ENCODE measurements around the gene CASQ1. TPM values are rescaled to one million over a fixed set of nuclear protein-coding genes. Genes with fewer than 3 reads are reported as not detected.

Gene CASQ1
- total RNA-seq, 2 donors from 2014 or later: 0.29 to 0.77 TPM

DNA sequence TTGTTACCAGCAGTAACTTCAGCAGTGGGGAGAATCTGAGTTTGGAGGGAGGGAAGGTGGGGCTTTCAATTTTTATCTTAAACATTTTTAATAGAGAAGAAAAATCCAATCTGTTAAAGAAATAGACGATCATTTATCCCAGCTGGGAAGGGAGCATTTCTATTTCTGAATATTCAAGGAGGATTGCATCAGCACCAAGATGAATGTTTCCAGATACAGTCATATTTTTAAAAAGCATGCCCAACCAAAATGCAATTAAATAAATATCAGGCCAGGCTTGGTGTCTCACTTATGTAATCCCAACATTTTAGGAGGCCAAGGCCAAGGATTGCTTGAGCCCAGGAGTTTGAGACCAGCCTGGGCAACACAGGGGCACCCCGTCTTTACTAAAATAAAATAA lies 40.7 kb upstream of the CASQ1 start:
- Histone ChIP-seq H3K4me1 (ENCODE audit: control insufficient read depth, insufficient read depth, low read length) (no peaks in the 10 kb centered on the region), H3K9me3 (ENCODE audit: control insufficient read depth, low read length) (no peaks in the 10 kb centered on the region), H3K36me3 (ENCODE audit: control insufficient read depth, insufficient read depth, low read length) (no peaks in the 10 kb centered on the region), H3K4me3 (ENCODE audit: low read length) (no peak overlapping the region), H3K27me3 (ENCODE audit: control insufficient read depth, insufficient read depth, low read length, poor library complexity, severe bottlenecking) (no peaks in the 10 kb centered on the region), H3K27ac (ENCODE audit: low read depth, low read length) (no peak overlapping the region), H3K9ac (ENCODE audit: extremely low read depth, low read length, poor library complexity, severe bottlenecking) (no peak overlapping the region)
- peaks cover 2% of the 10 kb centered on the region for H3K4me1 Mint-ChIP-seq
- TF ChIP-seq CTCF (conservative IDR thresholded peaks at IDR 0.05): no peak
- H3K36me3 Mint-ChIP-seq (ENCODE audit: low read depth): no peaks in the 10 kb centered on the region
- peaks cover 8% of the 10 kb centered on the region for H3K27me3 Mint-ChIP-seq (ENCODE audit: insufficient read depth)
- H3K9me3 Mint-ChIP-seq: no peaks in the 10 kb centered on the region
- H3K27ac Mint-ChIP-seq: no peak overlapping the region
- WGBS, 2 experiments (ENCODE audit: insufficient coverage in 1 of 2, insufficient read length in 1 of 2): 97% methylated on average over 2 of the region's 2 CpGs; no CpG with 5 or more reads in 1 of the 2 experiments
- no peak for DNase-seq
- no peak overlapping the region for H3K4me3 Mint-ChIP-seq

DNA sequence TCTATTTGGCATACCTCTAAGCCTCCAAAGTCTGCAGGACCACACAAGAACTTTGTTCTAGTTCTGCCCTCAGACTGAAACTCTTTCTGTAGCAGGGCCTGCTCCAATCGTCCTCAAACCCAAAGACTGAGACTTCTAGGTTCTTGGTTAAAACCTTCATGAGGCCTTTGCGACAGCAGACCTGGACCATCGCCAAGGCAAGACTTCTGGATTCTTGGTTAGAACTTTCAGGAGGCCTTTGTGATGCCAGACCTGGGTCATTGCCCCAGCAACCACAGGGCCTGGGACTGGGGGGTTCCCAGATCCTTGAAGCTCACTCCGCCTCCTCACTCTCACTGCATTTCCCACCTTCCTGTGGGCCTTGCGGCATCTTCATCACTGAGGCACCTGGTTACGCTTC lies 39.1 kb upstream of the CASQ1 start, which contains the start of gene ATP1A4:
Gene ATP1A4 (plus strand): TSS at position 301 of the 400 bp plus-strand sequence. CDS start 438 bp downstream, outside the sequence.
- Mint-ChIP-seq H3K36me3 (ENCODE audit: low read depth) (no peaks in the 10 kb centered on the region), H3K27ac (no peak within 1 kb of the TSS)

GRCh38 chr1:160154790-160155189 lies 35.6 kb upstream of the CASQ1 start:
- H3K4me1 Mint-ChIP-seq: no peaks in the 10 kb centered on the region
- Histone ChIP-seq H3K36me3 (ENCODE audit: control insufficient read depth, insufficient read depth, low read length) (no peaks in the 10 kb centered on the region), H3K27ac (ENCODE audit: low read depth, low read length) (no peak overlapping the region), H3K4me3 (ENCODE audit: low read length) (no peak overlapping the region), H3K4me1 (ENCODE audit: control insufficient read depth, insufficient read depth, low read length) (no peaks in the 10 kb centered on the region), H3K27me3 (ENCODE audit: control insufficient read depth, insufficient read depth, low read length, poor library complexity, severe bottlenecking) (no peaks in the 10 kb centered on the region), H3K9me3 (ENCODE audit: control insufficient read depth, low read length) (no peaks in the 10 kb centered on the region), H3K9ac (ENCODE audit: extremely low read depth, low read length, poor library complexity, severe bottlenecking) (no peak overlapping the region)
- TF ChIP-seq CTCF (conservative IDR thresholded peaks at IDR 0.05): no peak
- H3K27me3 Mint-ChIP-seq (ENCODE audit: insufficient read depth): peaks cover 8% of the 10 kb centered on the region
- H3K4me3 Mint-ChIP-seq: no peak overlapping the region
- H3K9me3 Mint-ChIP-seq: no peaks in the 10 kb centered on the region
- DNase-seq: no peak
- no peak overlapping the region for H3K27ac Mint-ChIP-seq
- H3K36me3 Mint-ChIP-seq (ENCODE audit: low read depth): no peaks in the 10 kb centered on the region
- 95% methylated on average over 2 to 3 of the region's 3 CpGs for WGBS, 2 experiments (ENCODE audit: insufficient coverage in 1 of 2, insufficient read length in 1 of 2)

More for the DNA sequence above, 39.1 kb upstream of the CASQ1 start, which contains the start of gene ATP1A4:
- no peak for DNase-seq
- H3K9me3 ChIP-seq (ENCODE audit: control insufficient read depth, low read length): no peaks in the 10 kb centered on the region
- no peaks in the 10 kb centered on the region for H3K9me3 Mint-ChIP-seq
- TF ChIP-seq CTCF (conservative IDR thresholded peaks at IDR 0.05): no peak
- WGBS, 2 experiments (ENCODE audit: insufficient coverage in 1 of 2, insufficient read length in 1 of 2): 95 to 96% methylated on average over 6 of the region's 6 CpGs
- no peaks in the 10 kb centered on the region for H3K4me1 Mint-ChIP-seq
- peaks cover 8% of the 10 kb centered on the region for H3K27me3 Mint-ChIP-seq (ENCODE audit: insufficient read depth)
- no peaks in the 10 kb centered on the region for H3K4me1 ChIP-seq (ENCODE audit: control insufficient read depth, insufficient read depth, low read length)
- no peak within 1 kb of the TSS for H3K27ac ChIP-seq (ENCODE audit: low read depth, low read length)
- H3K27me3 ChIP-seq (ENCODE audit: control insufficient read depth, insufficient read depth, low read length, poor library complexity, severe bottlenecking): no peaks in the 10 kb centered on the region
- no peaks in the 10 kb centered on the region for H3K36me3 ChIP-seq (ENCODE audit: control insufficient read depth, insufficient read depth, low read length)
- H3K4me3 ChIP-seq (ENCODE audit: low read length): no peak within 1 kb of the TSS
- H3K4me3 Mint-ChIP-seq: no peak within 1 kb of the TSS
- H3K9ac ChIP-seq (ENCODE audit: extremely low read depth, low read length, poor library complexity, severe bottlenecking): no peak within 1 kb of the TSS

Measured in endodermal cell (in vitro differentiated cells).